Vagina (tissue), 2 donors: Measurements from ENCODE around the gene ABCD3.

Experiments
- POLR2AphosphoS5 ChIP-seq, 2 donors: sonication (generic); formaldehyde crosslinking; IDR thresholded peaks; one replicate each; pipeline ENCODE4 v1.9.0; 2017; ENCODE audit warnings: antibody characterized with exemption in 2 of 2, mild to moderate bottlenecking in 2 of 2, low read depth in 1 of 2; ENCODE audit not compliant: insufficient read depth in 1 of 2
- TF ChIP-seq, protein P1 (sequence below), 3 experiments: fragments of 450-650 bp in 2 of 3; fragments of 200-600 bp in 1 of 3; sonication (generic) in 1 of 3; IDR thresholded peaks; one replicate each; pipeline ENCODE4 v1.5.1; 2017 to 2019; ENCODE audit warnings: antibody characterized with exemption in 3 of 3, mild to moderate bottlenecking in 2 of 3, moderate library complexity in 2 of 3

- no peak for TF ChIP-seq POLR2AphosphoS5 (IDR thresholded peaks at IDR 0.05; ENCODE audit: insufficient read depth in 1 of 2, low read depth in 1 of 2)
- TF ChIP-seq, protein P1, sequence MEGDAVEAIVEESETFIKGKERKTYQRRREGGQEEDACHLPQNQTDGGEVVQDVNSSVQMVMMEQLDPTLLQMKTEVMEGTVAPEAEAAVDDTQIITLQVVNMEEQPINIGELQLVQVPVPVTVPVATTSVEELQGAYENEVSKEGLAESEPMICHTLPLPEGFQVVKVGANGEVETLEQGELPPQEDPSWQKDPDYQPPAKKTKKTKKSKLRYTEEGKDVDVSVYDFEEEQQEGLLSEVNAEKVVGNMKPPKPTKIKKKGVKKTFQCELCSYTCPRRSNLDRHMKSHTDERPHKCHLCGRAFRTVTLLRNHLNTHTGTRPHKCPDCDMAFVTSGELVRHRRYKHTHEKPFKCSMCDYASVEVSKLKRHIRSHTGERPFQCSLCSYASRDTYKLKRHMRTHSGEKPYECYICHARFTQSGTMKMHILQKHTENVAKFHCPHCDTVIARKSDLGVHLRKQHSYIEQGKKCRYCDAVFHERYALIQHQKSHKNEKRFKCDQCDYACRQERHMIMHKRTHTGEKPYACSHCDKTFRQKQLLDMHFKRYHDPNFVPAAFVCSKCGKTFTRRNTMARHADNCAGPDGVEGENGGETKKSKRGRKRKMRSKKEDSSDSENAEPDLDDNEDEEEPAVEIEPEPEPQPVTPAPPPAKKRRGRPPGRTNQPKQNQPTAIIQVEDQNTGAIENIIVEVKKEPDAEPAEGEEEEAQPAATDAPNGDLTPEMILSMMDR (IDR thresholded peaks at IDR 0.05): no peak
Measured at GRCh38 chr1:94471271-94471670, 53.1 kb downstream of the ABCD3 start.
